Prostate gland (tissue), 2 donors: Measurements from ENCODE around the gene CAPRIN2. TPM values are rescaled to one million over a fixed set of nuclear protein-coding genes. Genes with fewer than 3 reads are reported as not detected.

ENCODE experiments used
- DNase-seq: peaks from one replicate; pipeline ENCODE4 v3.0.0-alpha.2; 2019; ENCODE audit warnings: low spot score
- H3K27ac ChIP-seq, 2 donors: fragments of 200-600 bp; sonication (generic); 2 replicates each; pipeline ENCODE4 v1.5.1; 2017 to 2019
- H3K27me3 ChIP-seq: fragments of 200-600 bp; sonication (generic); replicated peaks from 2 replicates; pipeline ENCODE4 v1.5.1; 2019; ENCODE audit not compliant: insufficient read depth
- H3K36me3 ChIP-seq, 2 donors: fragments of 200-600 bp; sonication (generic); 1 replicate in 1 of 2; 2 replicates in 1 of 2; pipeline versions ENCODE4 v1.5.1 to v1.8.1; 2017 to 2019
- H3K4me1 ChIP-seq: fragments of 200-600 bp; sonication (generic); replicated peaks from 2 replicates; pipeline ENCODE4 v1.5.1; 2019
- H3K4me3 ChIP-seq, 2 donors: fragments of 200-600 bp; sonication (generic); 2 replicates each; pipeline ENCODE4 v1.5.1; 2017 to 2019
- H3K9me3 ChIP-seq: fragments of 200-600 bp; sonication (generic); 2 replicates; pipeline ENCODE4 v1.5.1; 2017
- POLR2A ChIP-seq: fragments of 450-650 bp; IDR thresholded peaks from one replicate; pipeline ENCODE4 v1.6.1; 2016; ENCODE audit warnings: antibody characterized with exemption, mild to moderate bottlenecking
- POLR2AphosphoS5 ChIP-seq: sonication (generic); formaldehyde crosslinking; IDR thresholded peaks from one replicate; pipeline ENCODE4 v1.6.1; 2017; ENCODE audit warnings: antibody characterized with exemption
- WGBS: methylation state at CpG from one replicate; pipeline ENCODE4 v1.1.5; 2018; 5-methylcytosine and 5-hydroxymethylcytosine counted together
- intact Hi-C: fragments of 100-400 bp; cut with DNase I; formaldehyde crosslinking; loops from one replicate; pipeline ENCODE4 v1.14.2; 2022
- total RNA-seq, 2 donors: library from RNA; depleted of rRNA; stranded (reverse); fragments of >200 nt; gene quantifications; one replicate each; pipeline ENCODE4 v1.1.0, GENCODE V29; 2016
- TF ChIP-seq, protein P1 (sequence below), 4 experiments: fragments of 200-600 bp in 2 of 4; fragments of 450-650 bp in 2 of 4; sonication (generic) in 2 of 4; IDR thresholded peaks; 1 replicate in 3 of 4; 2 replicates in 1 of 4; pipeline ENCODE4 v1.5.1; 2016 to 2019; ENCODE audit warnings: antibody characterized with exemption in 4 of 4, mild to moderate bottlenecking in 2 of 4, moderate library complexity in 2 of 4

The CAPRIN2 gene
- total RNA-seq, 2 donors from 2014 or later, result 20.4 to 40.0 TPM

DNA sequence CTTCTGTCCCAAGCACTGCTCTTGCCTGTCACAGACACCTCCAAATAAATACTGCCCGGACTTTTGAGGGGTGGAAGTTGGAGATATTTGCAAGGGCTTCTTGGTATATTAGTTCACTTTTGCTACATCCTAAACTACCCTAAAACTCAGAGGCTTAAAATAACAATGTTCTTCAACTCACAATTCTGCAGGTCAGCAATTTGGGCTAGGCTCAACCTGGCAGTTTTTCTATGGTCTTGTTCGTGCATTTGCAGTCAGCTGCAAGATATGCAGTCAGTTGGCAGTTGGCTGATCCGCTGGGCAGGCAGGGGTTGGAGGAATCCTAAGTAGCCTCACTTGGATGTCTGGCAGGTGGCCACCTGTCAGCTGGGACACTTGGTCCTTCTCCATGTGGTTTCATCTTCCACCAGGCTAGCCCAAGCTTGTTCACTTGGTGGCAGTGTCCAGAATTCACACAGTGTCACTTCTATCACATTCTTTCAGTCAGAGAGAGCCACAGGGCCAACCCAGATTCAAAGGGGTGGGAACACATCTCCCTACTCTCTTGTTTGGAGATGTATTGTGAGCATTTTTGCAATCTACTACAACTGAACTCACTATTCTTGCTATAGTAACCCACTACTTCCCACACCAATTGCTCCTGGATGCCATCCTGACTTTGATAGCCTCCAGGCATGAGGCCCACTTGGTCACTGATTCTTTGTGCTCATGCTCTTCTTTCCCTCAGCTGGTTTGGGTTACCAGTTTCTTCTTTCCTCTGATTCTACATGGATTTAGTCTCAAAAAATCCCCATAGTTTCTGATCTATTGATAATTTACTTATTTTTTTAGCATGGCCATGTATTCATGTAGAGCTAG, 27.8 kb upstream of the CAPRIN2 start:
- no peak overlapping the region for H3K27ac ChIP-seq
- no peaks in the 10 kb centered on the region for H3K36me3 ChIP-seq
- TF ChIP-seq POLR2AphosphoS5, result peak; percentile 39
- TF ChIP-seq, protein P1, sequence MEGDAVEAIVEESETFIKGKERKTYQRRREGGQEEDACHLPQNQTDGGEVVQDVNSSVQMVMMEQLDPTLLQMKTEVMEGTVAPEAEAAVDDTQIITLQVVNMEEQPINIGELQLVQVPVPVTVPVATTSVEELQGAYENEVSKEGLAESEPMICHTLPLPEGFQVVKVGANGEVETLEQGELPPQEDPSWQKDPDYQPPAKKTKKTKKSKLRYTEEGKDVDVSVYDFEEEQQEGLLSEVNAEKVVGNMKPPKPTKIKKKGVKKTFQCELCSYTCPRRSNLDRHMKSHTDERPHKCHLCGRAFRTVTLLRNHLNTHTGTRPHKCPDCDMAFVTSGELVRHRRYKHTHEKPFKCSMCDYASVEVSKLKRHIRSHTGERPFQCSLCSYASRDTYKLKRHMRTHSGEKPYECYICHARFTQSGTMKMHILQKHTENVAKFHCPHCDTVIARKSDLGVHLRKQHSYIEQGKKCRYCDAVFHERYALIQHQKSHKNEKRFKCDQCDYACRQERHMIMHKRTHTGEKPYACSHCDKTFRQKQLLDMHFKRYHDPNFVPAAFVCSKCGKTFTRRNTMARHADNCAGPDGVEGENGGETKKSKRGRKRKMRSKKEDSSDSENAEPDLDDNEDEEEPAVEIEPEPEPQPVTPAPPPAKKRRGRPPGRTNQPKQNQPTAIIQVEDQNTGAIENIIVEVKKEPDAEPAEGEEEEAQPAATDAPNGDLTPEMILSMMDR (IDR thresholded peaks at IDR 0.05), result no peak
- 59% methylated on average over 3 of the region's 3 CpGs for WGBS
- DNase-seq, result peak; percentile 34
- no peaks in the 10 kb centered on the region for H3K27me3 ChIP-seq
- H3K4me3 ChIP-seq, result no peak overlapping the region
- intact Hi-C loops, result no loop called here
- no peaks in the 10 kb centered on the region for H3K9me3 ChIP-seq
- H3K4me1 ChIP-seq, result no peaks in the 10 kb centered on the region

DNA sequence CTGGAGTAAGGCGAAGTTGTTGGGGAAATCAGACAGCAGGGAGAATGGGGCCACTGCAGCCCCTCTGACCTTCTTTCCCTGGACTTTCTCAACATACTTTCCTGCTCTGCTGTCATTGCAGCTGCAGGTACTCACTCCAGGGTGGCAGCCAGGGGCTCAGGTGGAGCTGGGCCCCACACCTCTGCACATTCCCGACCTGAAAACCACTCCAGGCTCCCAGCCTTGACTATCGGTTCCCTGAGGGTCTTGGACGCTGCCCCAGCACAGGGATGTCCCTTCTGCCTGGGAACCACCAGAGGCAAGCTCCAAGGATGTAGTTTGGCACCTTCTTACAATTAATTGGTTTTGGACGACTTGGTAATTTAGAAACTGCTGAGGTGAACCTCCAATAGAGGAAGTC, 24.8 kb upstream of the CAPRIN2 start:
- WGBS, result 96% methylated on average over 5 of the region's 5 CpGs
- Histone ChIP-seq H3K4me1 (no peaks in the 10 kb centered on the region), H3K9me3 (no peaks in the 10 kb centered on the region), H3K27me3 (no peaks in the 10 kb centered on the region), H3K27ac (no peak overlapping the region), H3K36me3 (no peaks in the 10 kb centered on the region), H3K4me3 (no peak overlapping the region)
- no peak for TF ChIP-seq POLR2A
- TF ChIP-seq, protein P1 (IDR thresholded peaks at IDR 0.05), result no peak
- no peak for TF ChIP-seq POLR2AphosphoS5
- intact Hi-C loops, result no loop called here
- no peak for DNase-seq

DNA sequence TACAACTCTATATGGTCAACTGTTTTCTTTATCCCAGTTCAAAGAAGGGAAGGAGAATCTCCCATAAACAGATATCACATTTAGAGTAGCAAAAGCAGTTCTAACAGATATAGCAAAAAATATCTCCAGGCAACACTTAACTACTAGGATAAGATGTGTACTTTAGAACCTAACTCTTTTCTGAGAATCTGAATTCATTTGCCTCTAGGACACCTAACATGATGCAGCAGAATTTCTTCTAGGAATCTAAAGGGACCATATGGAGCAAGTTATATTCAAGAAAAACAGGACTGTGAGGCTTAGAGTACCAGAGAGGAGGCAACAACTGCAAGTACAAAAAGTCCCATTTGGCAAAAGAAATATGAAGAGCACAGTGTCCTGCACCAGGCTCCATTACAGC, 24.4 kb upstream of the CAPRIN2 start:
- no peak for DNase-seq
- Histone ChIP-seq H3K36me3 (no peaks in the 10 kb centered on the region), H3K4me3 (no peak overlapping the region), H3K4me1 (no peaks in the 10 kb centered on the region), H3K27me3 (no peaks in the 10 kb centered on the region), H3K9me3 (no peaks in the 10 kb centered on the region), H3K27ac (no peak overlapping the region)
- intact Hi-C loops, result no loop called here
- TF ChIP-seq POLR2A (no peak), POLR2AphosphoS5 (no peak)
- TF ChIP-seq, protein P1 (IDR thresholded peaks at IDR 0.05), result no peak

- no peak for DNase-seq
- Histone ChIP-seq H3K4me3 (no peak overlapping the region), H3K27ac (no peak overlapping the region), H3K4me1 (no peaks in the 10 kb centered on the region), H3K36me3 (no peaks in the 10 kb centered on the region), H3K27me3 (no peaks in the 10 kb centered on the region), H3K9me3 (no peaks in the 10 kb centered on the region)
- intact Hi-C loops, result no loop called here
- no peak for TF ChIP-seq POLR2AphosphoS5
- TF ChIP-seq, protein P1 (IDR thresholded peaks at IDR 0.05), result no peak
- no peak for TF ChIP-seq POLR2A
These were observed 19.8 kb upstream of the CAPRIN2 start for GRCh38 chr12:30774599-30774998.

GRCh38 chr12:30769802-30770201, 15.1 kb upstream of the CAPRIN2 start:
- WGBS, result 55% methylated on average over 2 of the region's 2 CpGs
- TF ChIP-seq POLR2AphosphoS5, result no peak
- no peaks in the 10 kb centered on the region for H3K9me3 ChIP-seq

More at GRCh38 chr12:30769802-30770201, 15.1 kb upstream of the CAPRIN2 start:
- no peak overlapping the region for H3K4me3 ChIP-seq
- intact Hi-C loops, result no loop called here
- H3K27ac ChIP-seq, result no peak overlapping the region
- no peaks in the 10 kb centered on the region for H3K27me3 ChIP-seq
- no peak for DNase-seq
- H3K36me3 ChIP-seq, result no peaks in the 10 kb centered on the region
- no peaks in the 10 kb centered on the region for H3K4me1 ChIP-seq
